ENCODE results near the gene DMD. TPM values are rescaled to one million over a fixed set of nuclear protein-coding genes. Genes with fewer than 3 reads are reported as not detected.
A peak's percentile ranks its signal among the peaks of the same experiment; 100 is the strongest.

Gene DMD
- total RNA-seq, 6 experiments from 2014 or later: 18.7 to 43.4 (median 32.9) TPM

DNA sequence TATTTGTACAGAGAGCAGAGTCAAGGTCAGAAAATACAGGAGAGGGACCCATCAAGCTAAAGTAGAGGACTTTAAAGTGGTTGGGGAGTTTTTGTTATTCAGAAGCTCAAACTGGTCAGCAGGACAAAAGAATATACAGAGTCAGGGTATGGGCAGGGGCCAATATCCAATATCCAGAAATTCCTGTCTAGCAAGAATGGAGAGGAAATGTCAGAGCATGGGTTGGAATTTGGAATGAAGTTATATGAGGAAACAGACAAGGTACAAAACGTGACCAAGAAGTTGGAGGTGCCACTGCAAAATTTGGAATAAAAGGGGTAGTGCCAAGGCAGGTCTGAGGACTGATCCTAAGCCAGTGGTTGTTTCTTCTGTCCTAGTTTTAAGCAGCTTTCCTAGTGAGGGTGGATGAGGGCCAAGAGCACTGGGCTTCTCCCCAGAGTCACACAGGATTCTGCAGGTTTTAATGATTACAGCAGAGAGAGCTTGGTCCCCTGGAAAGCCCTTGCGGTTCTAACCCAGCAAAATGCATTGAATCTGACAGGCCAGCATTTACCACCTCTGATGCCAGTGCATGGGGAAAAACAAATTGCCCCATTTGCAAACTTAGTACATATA, 1834.8 kb downstream of the DMD start:
- H3K9me3 ChIP-seq: no peaks in the 10 kb centered on the region
- no peaks in the 10 kb centered on the region for H3K36me3 ChIP-seq
- DNase-seq (no peak), ATAC-seq (peak in 1 of 4 donors; percentile 11)
- H3K4me3 ChIP-seq: no peak overlapping the region
- WGBS (ENCODE audit: insufficient coverage, low coverage, low lambda C conversion rate, missing lambda C conversion rate): 5% methylated on average over 1 of the region's 2 CpGs
- intact Hi-C loops (cut with DNase I): no loop called here
- H3K27ac ChIP-seq: no peak overlapping the region
- H3K27me3 ChIP-seq: no peaks in the 10 kb centered on the region
- TF ChIP-seq, protein P1, sequence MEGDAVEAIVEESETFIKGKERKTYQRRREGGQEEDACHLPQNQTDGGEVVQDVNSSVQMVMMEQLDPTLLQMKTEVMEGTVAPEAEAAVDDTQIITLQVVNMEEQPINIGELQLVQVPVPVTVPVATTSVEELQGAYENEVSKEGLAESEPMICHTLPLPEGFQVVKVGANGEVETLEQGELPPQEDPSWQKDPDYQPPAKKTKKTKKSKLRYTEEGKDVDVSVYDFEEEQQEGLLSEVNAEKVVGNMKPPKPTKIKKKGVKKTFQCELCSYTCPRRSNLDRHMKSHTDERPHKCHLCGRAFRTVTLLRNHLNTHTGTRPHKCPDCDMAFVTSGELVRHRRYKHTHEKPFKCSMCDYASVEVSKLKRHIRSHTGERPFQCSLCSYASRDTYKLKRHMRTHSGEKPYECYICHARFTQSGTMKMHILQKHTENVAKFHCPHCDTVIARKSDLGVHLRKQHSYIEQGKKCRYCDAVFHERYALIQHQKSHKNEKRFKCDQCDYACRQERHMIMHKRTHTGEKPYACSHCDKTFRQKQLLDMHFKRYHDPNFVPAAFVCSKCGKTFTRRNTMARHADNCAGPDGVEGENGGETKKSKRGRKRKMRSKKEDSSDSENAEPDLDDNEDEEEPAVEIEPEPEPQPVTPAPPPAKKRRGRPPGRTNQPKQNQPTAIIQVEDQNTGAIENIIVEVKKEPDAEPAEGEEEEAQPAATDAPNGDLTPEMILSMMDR (IDR thresholded peaks at IDR 0.05): no peak
- TF ChIP-seq POLR2A (IDR thresholded peaks at IDR 0.05): no peak
- no peaks in the 10 kb centered on the region for H3K4me1 ChIP-seq

DNA sequence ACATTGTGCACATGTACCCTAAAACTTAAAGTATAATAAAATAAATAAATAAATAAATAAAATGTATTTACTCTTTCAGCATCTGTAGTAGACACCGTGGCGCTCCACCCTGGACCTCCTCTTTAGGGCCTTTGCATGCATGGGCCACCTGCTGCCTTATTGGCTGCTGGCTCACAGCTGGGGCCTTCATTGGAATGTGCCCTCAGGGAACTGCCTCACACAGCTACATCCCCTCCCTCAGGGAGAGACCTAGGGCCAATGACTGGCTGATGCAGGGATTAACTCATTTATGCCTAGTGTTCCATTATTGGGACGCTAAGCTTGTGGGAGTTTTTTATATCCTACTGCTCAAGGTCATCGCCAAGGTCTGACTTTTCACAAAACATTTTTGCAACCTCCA, 1836.6 kb downstream of the DMD start:
- TF ChIP-seq, protein P1 (IDR thresholded peaks at IDR 0.05): no peak
- no peak for TF ChIP-seq POLR2A (IDR thresholded peaks at IDR 0.05)
- Histone ChIP-seq H3K27me3 (no peaks in the 10 kb centered on the region), H3K9me3 (no peaks in the 10 kb centered on the region), H3K36me3 (no peaks in the 10 kb centered on the region), H3K4me3 (no peak overlapping the region), H3K27ac (no peak overlapping the region), H3K4me1 (no peaks in the 10 kb centered on the region)
- intact Hi-C loops (cut with DNase I): no loop called here
- no peak for DNase-seq
- ATAC-seq: no peak
- WGBS (ENCODE audit: insufficient coverage, low coverage, low lambda C conversion rate, missing lambda C conversion rate): 71% methylated on average over 4 of the region's 4 CpGs

DNA sequence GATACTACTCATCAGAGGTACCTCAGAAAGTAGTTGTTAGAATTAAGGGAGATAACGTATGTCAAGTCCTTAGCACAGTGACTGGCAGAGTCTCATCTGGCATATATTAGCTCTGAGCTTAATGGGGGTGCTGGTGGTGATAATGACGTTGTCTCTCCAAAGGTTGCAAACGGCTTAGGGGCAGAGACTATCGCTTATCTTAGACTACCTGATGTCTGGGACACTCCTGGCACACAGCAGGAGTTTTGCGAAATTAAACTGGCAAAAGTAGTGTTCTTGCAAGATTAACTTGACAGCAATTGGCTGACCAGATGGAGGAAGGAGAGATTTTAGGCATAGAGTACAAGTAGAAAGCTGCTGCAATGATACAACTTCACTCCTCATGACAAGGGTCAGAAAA, 1839.4 kb downstream of the DMD start:
- DNase-seq: no peak
- no peak overlapping the region for H3K27ac ChIP-seq
- H3K27me3 ChIP-seq: no peaks in the 10 kb centered on the region
- intact Hi-C loops (cut with DNase I): no loop called here
- TF ChIP-seq, protein P1 (IDR thresholded peaks at IDR 0.05): no peak
- TF ChIP-seq POLR2A (IDR thresholded peaks at IDR 0.05): no peak
- no peaks in the 10 kb centered on the region for H3K9me3 ChIP-seq
- no peak overlapping the region for H3K4me3 ChIP-seq
- H3K36me3 ChIP-seq: no peaks in the 10 kb centered on the region
- ATAC-seq: no peak
- WGBS (ENCODE audit: insufficient coverage, low coverage, low lambda C conversion rate, missing lambda C conversion rate): 44% methylated on average over 4 of the region's 5 CpGs
- no peaks in the 10 kb centered on the region for H3K4me1 ChIP-seq

DNA sequence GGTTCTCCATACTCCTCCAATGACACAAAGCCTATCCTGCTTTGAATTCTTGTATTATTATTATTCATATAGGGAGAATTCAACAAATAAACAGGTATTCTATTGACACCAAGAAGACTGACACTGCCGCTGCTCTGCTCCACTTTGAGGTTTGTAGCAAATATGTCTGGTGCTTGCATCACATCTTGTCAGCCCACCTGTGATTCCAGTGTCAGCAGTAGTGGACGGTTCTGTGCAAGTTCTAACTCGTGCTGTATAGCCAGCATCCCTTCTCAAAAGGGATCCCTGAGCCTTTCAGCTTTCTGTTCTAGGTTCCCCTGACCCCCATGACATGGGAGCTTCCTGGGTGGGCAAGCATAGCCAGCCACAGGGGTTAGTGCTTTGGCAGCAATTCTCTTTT, 1843.5 kb downstream of the DMD start:
- H3K4me1 ChIP-seq: no peaks in the 10 kb centered on the region
- 39% methylated on average over 2 of the region's 3 CpGs for WGBS (ENCODE audit: insufficient coverage, low coverage, low lambda C conversion rate, missing lambda C conversion rate)
- no peak for DNase-seq
- H3K9me3 ChIP-seq: no peaks in the 10 kb centered on the region
- H3K4me3 ChIP-seq: no peak overlapping the region
- no peaks in the 10 kb centered on the region for H3K27me3 ChIP-seq
- intact Hi-C loops (cut with DNase I): no loop called here
- ATAC-seq: no peak
- no peak overlapping the region for H3K27ac ChIP-seq
- H3K36me3 ChIP-seq: no peaks in the 10 kb centered on the region
- TF ChIP-seq POLR2A (IDR thresholded peaks at IDR 0.05): no peak
- TF ChIP-seq, protein P1 (IDR thresholded peaks at IDR 0.05): no peak

GRCh38 chrX:31366041-31366440, 1845.3 kb downstream of the DMD start:
- no peaks in the 10 kb centered on the region for H3K36me3 ChIP-seq
- no peak overlapping the region for H3K4me3 ChIP-seq
- no peak overlapping the region for H3K27ac ChIP-seq
- H3K9me3 ChIP-seq: no peaks in the 10 kb centered on the region
- TF ChIP-seq POLR2A (IDR thresholded peaks at IDR 0.05): no peak
- TF ChIP-seq, protein P1 (IDR thresholded peaks at IDR 0.05): no peak
- DNase-seq (no peak), ATAC-seq (no peak)
- no peaks in the 10 kb centered on the region for H3K27me3 ChIP-seq
- intact Hi-C loops (cut with DNase I): no loop called here
- 56% methylated on average over 7 of the region's 7 CpGs for WGBS (ENCODE audit: insufficient coverage, low coverage, low lambda C conversion rate, missing lambda C conversion rate)
- no peaks in the 10 kb centered on the region for H3K4me1 ChIP-seq
